IPS-11a (cell line): ENCODE data around the gene GTPBP1.
A peak's percentile ranks its signal among the peaks of the same experiment; 100 is the strongest.

Experiments
- H3K4me3 ChIP-seq: one replicate; pipeline ENCODE4 v1.5.1; 2013; ENCODE audit warnings: low read depth, low read length, control low read depth

The GTPBP1 gene

GRCh38 chr22:38739300-38740055, 33.7 kb downstream of the GTPBP1 start:
- no peak overlapping the region for H3K4me3 ChIP-seq

DNA sequence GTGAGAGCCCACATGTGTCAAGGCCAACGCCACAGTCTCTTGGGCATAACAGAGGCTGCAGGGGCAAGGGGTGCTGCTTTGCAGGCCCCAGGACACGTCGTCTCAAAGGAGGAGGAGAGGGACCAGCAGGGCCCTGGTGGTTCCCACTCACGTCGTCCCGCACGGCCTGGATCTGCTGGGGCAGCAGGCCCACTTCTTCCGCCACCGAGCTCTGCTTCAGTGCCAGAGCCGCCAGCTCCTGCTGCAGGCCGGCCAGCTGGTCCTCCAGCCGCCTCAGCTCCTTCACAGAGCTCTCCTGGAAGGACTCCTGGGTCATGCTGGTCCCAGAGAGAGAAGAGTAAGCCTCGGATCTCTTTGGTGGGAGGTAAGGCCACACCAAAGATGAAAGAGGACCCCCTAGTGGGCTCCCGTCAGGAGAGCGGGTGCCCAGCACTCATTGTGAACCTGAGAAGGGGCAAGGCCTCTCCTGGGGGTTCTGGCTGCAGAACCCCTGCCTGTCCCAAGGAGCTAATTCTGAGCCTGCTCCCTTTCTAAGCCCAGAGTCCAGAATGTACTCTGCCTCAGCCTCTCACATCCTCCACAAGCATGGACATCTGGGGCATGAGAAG, 34.5 kb downstream of the GTPBP1 start:
- H3K4me3 ChIP-seq = no peak overlapping the region

- H3K4me3 ChIP-seq = no peak overlapping the region
Measured at GRCh38 chr22:38740754-38741153, 35.0 kb downstream of the GTPBP1 start.

- H3K4me3 ChIP-seq = no peak overlapping the region
Measured at GRCh38 chr22:38741166-38741565, 35.4 kb downstream of the GTPBP1 start.

DNA sequence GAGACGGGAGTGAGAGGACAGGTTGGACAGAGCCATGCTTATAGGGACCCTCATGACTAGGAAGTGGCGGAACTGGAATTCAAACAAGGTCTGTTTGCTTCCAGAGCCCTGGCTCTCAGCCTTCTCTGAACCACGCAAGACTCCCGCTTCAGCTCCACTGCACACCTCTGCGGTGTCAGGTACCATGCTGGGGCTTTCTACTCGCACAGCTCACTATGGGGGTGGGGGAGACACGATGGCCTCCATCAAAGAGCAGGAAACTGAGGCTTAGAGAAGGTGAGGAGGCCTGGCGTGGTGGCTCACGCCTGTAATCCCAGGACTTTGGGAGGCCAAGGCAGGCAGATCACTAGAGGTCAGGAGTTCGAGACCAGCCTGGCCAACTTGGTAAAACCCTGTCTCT, 35.8 kb downstream of the GTPBP1 start:
- H3K4me3 ChIP-seq = no peak overlapping the region

- H3K4me3 ChIP-seq = no peak overlapping the region
Measured at GRCh38 chr22:38742176-38742942, 36.6 kb downstream of the GTPBP1 start.

DNA sequence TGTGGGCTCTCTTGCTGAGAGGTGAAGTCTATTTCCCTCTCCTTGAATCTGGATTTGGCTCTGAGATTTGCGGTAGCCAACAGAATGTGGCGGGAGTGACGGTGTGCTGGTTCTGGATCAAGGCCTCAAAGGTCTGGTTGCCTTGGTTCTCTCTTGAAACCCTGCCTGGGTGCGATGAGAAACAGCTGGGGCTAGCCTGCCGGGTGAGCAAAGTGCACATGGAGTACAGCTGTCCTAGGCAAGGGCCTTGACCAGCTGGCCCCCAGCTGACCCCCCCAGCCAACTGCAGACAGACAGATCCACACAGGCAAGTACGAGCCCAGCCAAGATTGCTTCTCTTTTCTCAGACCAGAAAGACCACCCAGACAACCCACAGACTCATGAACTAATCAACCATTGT, 39.2 kb downstream of the GTPBP1 start:
- H3K4me3 ChIP-seq = no peak overlapping the region

- no peak overlapping the region for H3K4me3 ChIP-seq
Measured at GRCh38 chr22:38745676-38746460, 40.1 kb downstream of the GTPBP1 start.

DNA sequence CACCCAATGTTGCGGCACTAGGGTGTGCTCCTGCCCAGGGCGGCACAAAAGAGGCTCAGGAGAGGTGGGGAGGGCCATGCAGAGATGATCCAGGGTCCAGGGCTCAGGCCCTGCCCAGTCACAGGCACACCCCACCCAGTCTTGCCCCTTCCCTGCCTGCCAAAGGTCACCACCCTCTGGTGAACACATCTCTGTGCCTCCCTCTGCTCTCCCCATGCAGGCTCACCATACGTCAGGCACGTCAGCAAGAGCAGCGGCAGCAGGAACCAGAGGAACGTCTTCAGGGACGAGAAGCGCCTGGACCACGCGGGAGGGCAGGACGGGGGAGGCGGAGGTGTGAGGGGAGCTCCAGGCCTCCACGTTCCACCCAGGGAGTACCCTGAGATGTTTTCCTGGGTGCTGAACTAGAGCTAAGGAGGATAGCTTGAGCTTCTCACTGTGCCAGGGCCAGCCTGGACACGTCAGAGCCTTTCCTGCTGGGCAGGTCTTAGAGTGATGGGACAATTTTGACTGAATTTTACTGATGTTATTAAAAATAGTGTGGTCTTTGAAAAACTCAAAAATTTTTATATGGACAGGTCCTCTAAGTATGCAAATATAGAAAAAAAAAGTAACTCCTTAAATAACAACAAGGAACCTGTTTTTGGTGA, 42.9 kb downstream of the GTPBP1 start:
- H3K4me3 ChIP-seq = no peak overlapping the region

- no peak overlapping the region for H3K4me3 ChIP-seq
Measured at GRCh38 chr22:38750104-38750503, 44.4 kb downstream of the GTPBP1 start.

- H3K4me3 ChIP-seq = no peak overlapping the region
Measured at GRCh38 chr22:38750638-38751037, 44.9 kb downstream of the GTPBP1 start.

GRCh38 chr22:38751066-38751421, 45.3 kb downstream of the GTPBP1 start:
- H3K4me3 ChIP-seq = no peak overlapping the region

DNA sequence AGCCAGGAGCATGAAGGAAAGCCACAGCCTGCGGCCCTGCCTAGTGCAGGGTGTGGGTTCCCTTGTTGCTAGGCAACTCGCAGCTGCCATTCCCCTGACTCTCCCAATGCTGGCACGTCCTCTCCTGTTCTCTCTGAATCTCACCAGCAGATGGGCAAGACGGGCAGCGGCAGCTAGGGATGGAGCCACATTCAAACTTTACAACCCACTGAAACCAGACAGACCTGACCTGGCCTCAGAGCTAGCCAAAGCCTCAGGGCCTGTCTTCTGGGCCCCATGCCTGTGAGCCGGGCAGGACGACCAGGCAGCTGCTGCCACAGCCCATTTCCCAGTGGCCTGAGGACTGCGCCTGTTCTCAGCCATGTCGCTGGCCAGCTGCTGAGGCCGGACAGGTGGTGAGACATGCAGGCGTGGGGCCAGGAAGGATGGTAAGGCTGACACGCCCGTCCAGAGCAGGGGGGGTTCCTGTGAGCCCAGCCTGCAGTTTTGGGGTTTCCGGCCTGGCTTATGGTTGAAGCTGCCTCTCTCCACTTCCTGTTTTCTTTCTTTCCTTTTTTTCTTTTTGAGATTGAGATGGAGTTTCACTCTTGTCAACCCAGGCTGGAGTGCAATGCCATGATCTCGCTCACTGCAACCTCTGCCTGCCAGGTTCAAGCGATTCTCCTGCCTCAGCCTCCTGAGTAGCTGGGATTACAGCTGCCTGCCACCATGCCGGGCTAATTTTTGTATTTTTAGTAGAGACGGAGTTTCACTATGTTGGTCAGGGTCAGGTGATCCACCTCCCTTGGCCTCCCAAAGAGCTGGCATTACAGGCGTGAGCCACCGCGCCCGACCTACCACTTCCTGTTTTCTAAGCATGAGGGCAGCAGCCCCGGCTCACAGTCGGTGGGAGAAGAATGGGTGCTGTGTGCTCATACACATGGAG, 45.9 kb downstream of the GTPBP1 start:
- no peak overlapping the region for H3K4me3 ChIP-seq

GRCh38 chr22:38753948-38754750, 48.4 kb downstream of the GTPBP1 start:
- H3K4me3 ChIP-seq = no peak overlapping the region

DNA sequence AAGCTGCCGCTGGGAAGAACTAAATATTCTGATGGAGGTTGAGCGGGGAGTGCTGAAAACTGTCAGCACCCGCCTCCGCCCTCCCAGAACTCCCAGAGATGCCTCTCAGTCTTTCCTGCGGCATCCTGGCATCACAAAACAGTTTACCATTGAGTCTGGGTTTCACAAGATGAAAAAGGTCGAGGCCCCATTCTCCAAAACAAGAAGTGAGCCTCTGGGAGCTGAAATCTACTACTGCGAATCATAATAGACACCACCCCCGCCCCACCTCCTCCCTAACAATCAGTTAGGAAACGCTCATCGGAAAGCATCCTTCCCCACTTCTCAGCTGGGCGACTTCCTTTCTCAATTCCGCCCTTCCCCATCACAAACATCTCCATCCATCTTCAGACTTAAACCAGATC, 49.0 kb downstream of the GTPBP1 start:
- H3K4me3 ChIP-seq = peak overlapping the region; percentile 17

DNA sequence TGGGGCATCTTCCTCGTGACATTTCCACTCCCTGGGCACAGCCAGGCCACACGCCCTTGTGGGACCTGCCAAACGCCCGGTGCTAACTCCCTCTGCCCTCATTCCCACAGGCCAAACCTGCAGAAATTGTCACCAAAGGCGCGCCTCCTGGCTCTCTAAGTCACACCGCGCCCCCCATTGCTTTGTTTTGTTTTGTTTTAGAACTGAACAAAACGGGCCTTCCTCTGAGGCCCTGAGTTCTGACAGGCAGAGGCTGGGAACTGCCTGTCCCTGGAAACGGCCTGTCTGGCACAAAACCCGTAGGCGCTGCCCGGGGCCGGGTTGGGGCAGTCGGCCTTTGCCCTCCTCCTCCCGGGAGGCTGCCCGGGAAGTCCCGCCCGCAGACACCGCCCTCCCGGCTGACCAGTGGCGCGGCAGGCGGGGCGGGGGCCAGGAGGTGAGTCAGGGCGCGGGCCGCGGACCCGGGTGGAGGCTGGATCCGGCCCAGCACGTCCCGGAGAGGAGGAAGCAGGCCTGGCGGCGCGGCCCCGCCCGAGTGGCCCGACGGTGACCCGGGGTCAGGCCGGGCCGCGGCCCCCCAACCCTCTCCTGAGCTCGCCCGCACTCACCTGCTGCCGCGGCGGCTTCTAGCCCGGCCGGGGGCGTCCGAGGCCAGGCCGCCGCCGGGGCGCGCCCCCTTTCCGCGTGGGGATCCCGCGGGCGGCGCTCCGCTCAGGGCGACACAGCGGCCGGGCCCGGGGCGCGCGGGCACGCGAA, 49.6 kb downstream of the GTPBP1 start:
- H3K4me3 ChIP-seq = peak overlapping the region; percentile 51

- peak within 1 kb of the TSS; percentile 51 for H3K4me3 ChIP-seq
Measured at GRCh38 chr22:38755911-38756532, 50.3 kb downstream of the GTPBP1 start, which contains the start of gene SUN2. TSS of gene SUN2 (minus strand) at chr22:38755998. CDS start at chr22:38752628, 3,370 bp downstream.
